ENCODE data around the gene GSTP1. TPM values are rescaled to one million over a fixed set of nuclear protein-coding genes. Genes with fewer than 3 reads are reported as not detected.
"Not testable (repeated sequence)": the region's sequence is repeated elsewhere in the genome, so short reads cannot be mapped to it uniquely, and the experiment has no call there.

The GSTP1 gene
- total RNA-seq, 4 donors from 2014 or later, result 435 to 948 (median 670) TPM

DNA sequence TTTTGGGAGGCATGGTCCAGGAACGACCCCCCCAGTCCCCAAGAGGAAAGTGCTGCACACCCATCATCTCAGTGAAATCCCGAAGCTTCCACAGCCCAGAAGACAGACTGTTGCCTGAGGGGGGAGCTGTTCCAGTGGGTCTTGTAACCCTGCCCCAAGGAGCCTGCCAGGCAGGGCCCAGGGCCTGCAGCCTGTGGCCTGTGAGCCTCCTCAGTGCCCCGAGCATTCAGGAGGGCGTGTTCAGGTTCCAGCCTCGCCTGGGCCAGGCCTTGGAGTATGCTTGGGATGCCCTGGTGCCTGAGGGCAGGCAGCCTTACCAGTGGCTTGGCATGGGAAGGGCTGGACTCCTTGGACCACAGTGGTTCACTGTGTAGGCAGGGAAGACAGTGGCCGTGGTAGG, 42.4 kb upstream of the GSTP1 start:
- DNase-seq (ENCODE audit: low spot score), result no peak
- ATAC-seq (ENCODE audit: low FRiP score), result no peak
- TF ChIP-seq CTCF (IDR thresholded peaks at IDR 0.05), result no peak

DNA sequence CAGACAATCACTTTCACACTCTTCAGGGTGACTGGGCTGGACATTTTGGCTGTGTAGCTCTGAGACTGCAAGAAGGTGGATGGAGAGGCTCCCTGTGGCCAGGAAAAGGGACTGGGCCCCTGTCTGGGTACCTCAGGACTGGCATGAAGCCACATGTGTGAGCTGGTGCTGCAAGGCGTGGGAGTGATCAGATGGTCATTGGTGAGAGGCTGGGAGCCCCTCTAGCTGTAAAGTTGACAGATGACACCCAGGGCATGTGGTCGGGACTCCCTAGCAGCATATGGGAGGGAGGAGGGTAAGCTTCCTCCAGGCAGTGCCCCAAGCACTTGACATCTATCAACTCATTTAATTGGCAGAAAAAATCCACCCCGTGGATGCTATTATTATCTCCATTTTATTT, 41.4 kb upstream of the GSTP1 start:
- TF ChIP-seq CTCF (IDR thresholded peaks at IDR 0.05), result no peak
- ATAC-seq (ENCODE audit: low FRiP score) (no peak), DNase-seq (ENCODE audit: low spot score) (no peak)

DNA sequence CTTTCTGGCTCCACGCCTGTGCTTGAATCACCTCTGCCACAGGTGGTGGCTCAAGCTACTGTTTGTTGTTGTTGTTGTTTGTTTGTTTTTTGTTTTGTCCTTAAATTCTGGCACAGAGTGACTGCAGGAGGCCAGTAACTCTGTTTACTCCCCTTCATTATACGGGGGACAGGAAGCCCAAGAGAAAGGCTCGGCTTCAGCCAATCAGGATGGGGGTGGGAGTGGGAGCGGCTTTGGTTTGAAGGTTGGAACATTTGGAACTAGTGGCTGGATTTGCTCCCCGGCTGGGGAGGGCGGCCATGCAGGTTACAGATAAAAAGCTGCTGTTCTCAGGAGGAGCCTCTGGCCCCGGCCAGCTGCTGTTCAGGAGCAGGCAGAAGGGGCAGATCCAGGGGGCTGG, 40.6 kb upstream of the GSTP1 start:
- TF ChIP-seq CTCF (IDR thresholded peaks at IDR 0.05), result no peak
- DNase-seq (ENCODE audit: low spot score), result no peak
- ATAC-seq (ENCODE audit: low FRiP score), result no peak

DNA sequence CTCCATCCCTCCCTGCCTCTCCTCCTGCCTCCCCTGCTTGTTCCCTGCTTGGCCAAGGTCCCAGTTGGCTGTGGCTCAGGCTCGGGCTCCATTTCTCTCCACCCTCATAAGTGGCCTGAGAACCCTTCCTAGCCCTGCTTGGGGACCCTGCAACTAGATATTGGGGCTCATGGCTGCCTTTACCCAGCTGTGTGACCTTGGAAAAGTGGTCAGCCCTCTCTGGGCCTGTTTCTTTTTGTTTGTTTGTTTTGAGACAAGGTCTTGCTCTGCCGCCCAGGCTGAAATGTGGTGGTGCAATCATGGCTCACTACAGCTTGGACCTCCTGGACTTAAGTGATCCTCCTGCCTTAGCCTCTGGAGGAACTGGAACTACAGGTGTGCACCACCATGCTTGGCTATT, 40.0 kb upstream of the GSTP1 start:
- no peak for TF ChIP-seq CTCF (IDR thresholded peaks at IDR 0.05)
- DNase-seq (ENCODE audit: low spot score) (no peak), ATAC-seq (ENCODE audit: low FRiP score) (no peak)

- ATAC-seq (ENCODE audit: low FRiP score) (no peak), DNase-seq (ENCODE audit: low spot score) (no peak)
- no peak for TF ChIP-seq CTCF (IDR thresholded peaks at IDR 0.05)
Measured at GRCh38 chr11:67544616-67545242, 38.9 kb upstream of the GSTP1 start.

DNA sequence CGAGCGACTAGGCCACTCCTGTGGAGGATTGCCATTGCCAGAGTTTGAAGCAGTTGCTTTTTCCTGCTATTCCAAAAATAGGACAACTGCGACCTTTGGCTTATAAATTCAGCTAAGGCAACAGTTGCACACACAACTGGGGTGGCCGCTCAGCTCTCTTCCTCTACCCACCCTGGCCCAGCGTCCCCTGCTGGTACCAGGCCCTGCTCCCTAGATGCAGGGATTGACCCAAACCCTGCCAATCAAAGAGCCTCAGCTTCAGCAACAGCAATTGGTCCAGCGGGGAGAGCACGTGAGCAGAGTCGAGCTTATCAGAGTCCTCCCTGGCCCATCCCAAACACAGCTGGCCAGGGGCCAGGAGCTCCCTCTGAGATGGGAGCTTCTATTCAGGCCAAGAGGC, 38.3 kb upstream of the GSTP1 start:
- DNase-seq (ENCODE audit: low spot score) (no peak), ATAC-seq (ENCODE audit: low FRiP score) (no peak)
- no peak for TF ChIP-seq CTCF (IDR thresholded peaks at IDR 0.05)

- DNase-seq (ENCODE audit: low spot score); ATAC-seq (ENCODE audit: low FRiP score): not testable (repeated sequence)
Measured at GRCh38 chr11:67548112-67548511, 35.5 kb upstream of the GSTP1 start.

Data from omental fat pad (tissue), 4 donors.